Smooth muscle cell (in vitro differentiated cells): Measurements from ENCODE around the gene SARS2. TPM values are rescaled to one million over a fixed set of nuclear protein-coding genes. Genes with fewer than 3 reads are reported as not detected.

Experiments used
- DNase-seq: peaks from one replicate; lab custom pipeline; 2025; ENCODE audit not compliant: unreplicated experiment; lab: John Stamatoyannopoulos, UW
- H2AFZ ChIP-seq: fragments of 200-600 bp; sonication (generic); 2 replicates; pipeline ENCODE4 v1.6.0; 2016; ENCODE audit warnings: antibody characterized with exemption, low read depth, mild to moderate bottlenecking
- H3F3A ChIP-seq: fragments of 200-600 bp; sonication (generic); 2 replicates; pipeline ENCODE4 v1.6.0; 2017; ENCODE audit warnings: antibody characterized with exemption, low read depth
- H3K27ac ChIP-seq: fragments of 200-600 bp; sonication (generic); 2 replicates; pipeline ENCODE4 v1.5.1; 2016; ENCODE audit warnings: low read depth, mild to moderate bottlenecking
- H3K27me3 ChIP-seq: fragments of 200-600 bp; sonication (generic); 2 replicates; pipeline ENCODE4 v1.6.1; 2016; ENCODE audit warnings: low read depth, mild to moderate bottlenecking
- H3K36me3 ChIP-seq: fragments of 200-600 bp; sonication (generic); 2 replicates; pipeline ENCODE4 v1.5.1; 2016; ENCODE audit warnings: low read depth
- H3K4me1 ChIP-seq: fragments of 200-600 bp; sonication (generic); 2 replicates; pipeline ENCODE4 v1.5.1; 2016; ENCODE audit warnings: low read depth
- H3K4me2 ChIP-seq: fragments of 200-600 bp; sonication (generic); 2 replicates; pipeline ENCODE4 v1.6.0; 2016; ENCODE audit warnings: mild to moderate bottlenecking
- H3K4me3 ChIP-seq: fragments of 200-600 bp; sonication (generic); 2 replicates; pipeline ENCODE4 v1.5.1; 2016; ENCODE audit warnings: mild to moderate bottlenecking
- H3K79me2 ChIP-seq: fragments of 200-600 bp; sonication (generic); 2 replicates; pipeline ENCODE4 v1.6.0; 2016; ENCODE audit warnings: low read depth, mild to moderate bottlenecking
- H3K9ac ChIP-seq: fragments of 200-600 bp; sonication (generic); 2 replicates; pipeline ENCODE4 v1.6.0; 2016; ENCODE audit warnings: low read depth
- H3K9me3 ChIP-seq: fragments of 200-600 bp; sonication (generic); replicated peaks from 2 replicates; pipeline ENCODE4 v1.5.1; 2016; ENCODE audit warnings: low read depth
- H4K20me1 ChIP-seq: fragments of 200-600 bp; sonication (generic); 2 replicates; pipeline ENCODE4 v1.6.0; 2016; ENCODE audit warnings: low read depth
- WGBS: methylation state at CpG from one replicate; pipeline ENCODE4 v1.1.7; 2016; ENCODE audit warnings: low lambda C conversion rate; 5-methylcytosine and 5-hydroxymethylcytosine counted together
- polyA plus RNA-seq: library from polyadenylated mRNA; unstranded; fragments of >200 nt; fragmentation: Nextera tagmentation; extraction: Ambion mirVana; gene quantifications from 2 replicates; pipeline ENCODE4 v1.2.1, GENCODE V29; 2016
- total RNA-seq: library from RNA; depleted of rRNA; stranded (reverse); fragments of >200 nt; gene quantifications from 2 replicates; pipeline ENCODE4 v1.2.3, GENCODE V29; 2014
- TF ChIP-seq, protein P1 (sequence below): fragments of 200-600 bp; sonication (generic); IDR thresholded peaks from 2 replicates; pipeline ENCODE4 v1.5.1; 2017; ENCODE audit warnings: borderline replicate concordance, mild to moderate bottlenecking, antibody characterized with exemption; ENCODE audit not compliant: insufficient read depth, poor library complexity, severe bottlenecking

SARS2 gene
- total and polyA plus RNA-seq, 2 experiments from 2014 or later: 12.3 to 33.1 TPM

DNA sequence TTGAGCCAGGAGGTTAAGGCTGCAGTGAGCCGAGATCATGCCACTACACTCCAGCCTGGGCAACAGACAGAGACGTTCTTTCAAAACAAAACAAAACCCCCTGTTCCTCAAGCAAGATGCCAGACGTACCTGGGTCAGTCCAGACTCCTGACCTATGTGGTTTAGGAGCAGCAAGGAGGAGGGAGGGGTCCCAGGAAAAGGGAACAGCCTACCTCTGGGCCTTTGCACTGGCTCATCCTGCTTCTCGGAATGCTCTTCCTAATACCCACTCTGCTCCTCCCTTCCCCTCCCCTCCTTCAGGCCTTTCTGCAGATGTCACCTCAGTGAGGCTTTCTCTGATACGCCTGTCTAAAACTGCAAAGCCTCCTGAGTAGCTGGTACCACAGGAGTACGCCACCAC lies 62.0 kb downstream of the SARS2 start:
- 95% methylated on average over 6 of the region's 6 CpGs for WGBS

DNA sequence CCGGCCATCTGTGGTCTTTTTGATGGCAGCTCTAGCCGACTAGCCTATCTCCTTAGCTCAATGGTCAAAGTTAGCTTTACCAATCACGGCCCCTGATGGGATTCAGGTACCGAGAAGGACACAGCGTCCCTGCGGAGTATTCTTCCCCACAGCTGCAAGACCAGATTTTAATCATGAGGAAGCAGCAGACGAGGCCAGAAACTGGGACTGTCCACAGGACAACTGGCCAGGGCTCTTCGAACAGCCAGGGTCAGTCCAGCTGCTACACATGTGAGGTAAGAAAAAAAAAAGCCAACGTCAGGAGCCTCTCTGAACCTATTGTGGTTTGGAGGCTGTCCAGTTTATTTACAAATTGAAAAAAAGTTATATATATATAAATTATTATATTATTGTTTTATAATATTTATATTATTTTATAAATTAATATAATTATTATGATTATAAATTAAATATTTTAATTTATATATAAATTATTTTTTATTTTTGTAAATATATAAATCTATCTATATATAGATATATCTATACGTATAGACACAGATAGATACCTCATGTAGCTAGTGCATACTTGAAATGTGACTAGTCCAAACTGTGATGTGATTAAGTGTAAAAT lies 63.3 kb downstream of the SARS2 start:
- no peak for DNase-seq
- WGBS: 87% methylated on average over 9 of the region's 10 CpGs
- Histone ChIP-seq H3K9ac (no peak overlapping the region), H3K9me3 (no peaks in the 10 kb centered on the region), H3K79me2 (no peaks in the 10 kb centered on the region), H3K36me3 (no peaks in the 10 kb centered on the region), H3K4me2 (no peak overlapping the region), H2AFZ (no peak overlapping the region), H3F3A (no peaks in the 10 kb centered on the region), H3K4me1 (no peaks in the 10 kb centered on the region), H3K27me3 (no peaks in the 10 kb centered on the region), H4K20me1 (no peaks in the 10 kb centered on the region), H3K27ac (no peak overlapping the region), H3K4me3 (no peak overlapping the region)
- TF ChIP-seq, protein P1, sequence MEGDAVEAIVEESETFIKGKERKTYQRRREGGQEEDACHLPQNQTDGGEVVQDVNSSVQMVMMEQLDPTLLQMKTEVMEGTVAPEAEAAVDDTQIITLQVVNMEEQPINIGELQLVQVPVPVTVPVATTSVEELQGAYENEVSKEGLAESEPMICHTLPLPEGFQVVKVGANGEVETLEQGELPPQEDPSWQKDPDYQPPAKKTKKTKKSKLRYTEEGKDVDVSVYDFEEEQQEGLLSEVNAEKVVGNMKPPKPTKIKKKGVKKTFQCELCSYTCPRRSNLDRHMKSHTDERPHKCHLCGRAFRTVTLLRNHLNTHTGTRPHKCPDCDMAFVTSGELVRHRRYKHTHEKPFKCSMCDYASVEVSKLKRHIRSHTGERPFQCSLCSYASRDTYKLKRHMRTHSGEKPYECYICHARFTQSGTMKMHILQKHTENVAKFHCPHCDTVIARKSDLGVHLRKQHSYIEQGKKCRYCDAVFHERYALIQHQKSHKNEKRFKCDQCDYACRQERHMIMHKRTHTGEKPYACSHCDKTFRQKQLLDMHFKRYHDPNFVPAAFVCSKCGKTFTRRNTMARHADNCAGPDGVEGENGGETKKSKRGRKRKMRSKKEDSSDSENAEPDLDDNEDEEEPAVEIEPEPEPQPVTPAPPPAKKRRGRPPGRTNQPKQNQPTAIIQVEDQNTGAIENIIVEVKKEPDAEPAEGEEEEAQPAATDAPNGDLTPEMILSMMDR: no peak

More for the DNA sequence above, 62.0 kb downstream of the SARS2 start:
- TF ChIP-seq, protein P1: no peak
- Histone ChIP-seq H3K27ac (no peak overlapping the region), H3K4me1 (no peaks in the 10 kb centered on the region), H3K9ac (no peak overlapping the region), H3K27me3 (no peaks in the 10 kb centered on the region), H3F3A (no peaks in the 10 kb centered on the region), H4K20me1 (no peaks in the 10 kb centered on the region), H3K79me2 (no peaks in the 10 kb centered on the region), H3K9me3 (no peaks in the 10 kb centered on the region), H3K4me3 (no peak overlapping the region), H2AFZ (no peak overlapping the region), H3K4me2 (no peak overlapping the region), H3K36me3 (no peaks in the 10 kb centered on the region)
- DNase-seq: no peak

Other genes with a start within 250 kb of the SARS2 start
- gene CAPN12, start 186.3 kb downstream of the SARS2 start, total RNA-seq: 3.2 and 5.5 TPM in 2 replicates
- 1.4 and 6.5 TPM in 2 replicates for gene CAPN12, start 186.3 kb downstream of the SARS2 start, polyA plus RNA-seq
- not detected in 2 replicates for gene LGALS7, start 157.2 kb downstream of the SARS2 start, total RNA-seq
- 3.4 TPM in 1 of 2 replicates, not detected in the other for gene LGALS7, start 157.2 kb downstream of the SARS2 start, polyA plus RNA-seq
- gene LGALS7B, start 141.6 kb downstream of the SARS2 start, total RNA-seq: 3.0 TPM in 1 of 2 replicates, not detected in the other
- 0.56 TPM in 1 of 2 replicates, not detected in the other for gene LGALS7B, start 141.6 kb downstream of the SARS2 start, polyA plus RNA-seq
- not detected in 2 replicates for gene LGALS4, start 117.8 kb downstream of the SARS2 start, total RNA-seq
- 1.3 and 2.4 TPM in 2 replicates for gene LGALS4, start 117.8 kb downstream of the SARS2 start, polyA plus RNA-seq
- gene ECH1, start 99.0 kb downstream of the SARS2 start, total RNA-seq: 41.4 and 47.6 TPM in 2 replicates
- gene ECH1, start 99.0 kb downstream of the SARS2 start, polyA plus RNA-seq: 142 and 154 TPM in 2 replicates
- gene HNRNPL, start 80.8 kb downstream of the SARS2 start, total RNA-seq: 170 and 174 TPM in 2 replicates
- gene HNRNPL, start 80.8 kb downstream of the SARS2 start, polyA plus RNA-seq: 158 and 173 TPM in 2 replicates
- 2.4 and 3.0 TPM in 2 replicates for gene RINL, start 52.5 kb downstream of the SARS2 start, total RNA-seq
- gene RINL, start 52.5 kb downstream of the SARS2 start, polyA plus RNA-seq: 2.0 and 4.8 TPM in 2 replicates
- 30.7 and 34.7 TPM in 2 replicates for gene SIRT2, start 31.1 kb downstream of the SARS2 start, total RNA-seq
- gene SIRT2, start 31.1 kb downstream of the SARS2 start, polyA plus RNA-seq: 45.9 and 48.4 TPM in 2 replicates
- 10.6 and 10.9 TPM in 2 replicates for gene NFKBIB, start 30.8 kb downstream of the SARS2 start, total RNA-seq
- 19.2 and 25.3 TPM in 2 replicates for gene NFKBIB, start 30.8 kb downstream of the SARS2 start, polyA plus RNA-seq
- gene CCER2, start 18.6 kb downstream of the SARS2 start, total RNA-seq: not detected in 2 replicates
- not detected in 2 replicates for gene CCER2, start 18.6 kb downstream of the SARS2 start, polyA plus RNA-seq
- 15.5 and 25.7 TPM in 2 replicates for gene MRPS12, start 181 bp upstream of the SARS2 start, total RNA-seq
- gene MRPS12, start 181 bp upstream of the SARS2 start, polyA plus RNA-seq: 55.2 and 61.7 TPM in 2 replicates
- gene FBXO17, start 45.0 kb upstream of the SARS2 start, total RNA-seq: 8.2 and 11.5 TPM in 2 replicates
- 17.9 and 21.7 TPM in 2 replicates for gene FBXO17, start 45.0 kb upstream of the SARS2 start, polyA plus RNA-seq
- gene FBXO27, start 101.8 kb upstream of the SARS2 start, total RNA-seq: 1.9 and 5.3 TPM in 2 replicates
- gene FBXO27, start 101.8 kb upstream of the SARS2 start, polyA plus RNA-seq: 2.8 and 5.4 TPM in 2 replicates
- 0.22 and 2.2 TPM in 2 replicates for gene ACP7, start 153.6 kb upstream of the SARS2 start, total RNA-seq
- gene ACP7, start 153.6 kb upstream of the SARS2 start, polyA plus RNA-seq: not detected in 2 replicates
- 9.7 and 11.8 TPM in 2 replicates for gene PAK4, start 195.0 kb upstream of the SARS2 start, total RNA-seq
- 19.1 and 19.9 TPM in 2 replicates for gene PAK4, start 195.0 kb upstream of the SARS2 start, polyA plus RNA-seq